Loucy (cell line): ENCODE results near the gene COX7A2.

Experiments used
- CTCF ChIP-seq: fragments of 200-600 bp; sonication (generic); conservative IDR thresholded peaks from 2 replicates; pipeline ENCODE4 v1.5.1; 2014; ENCODE audit warnings: mild to moderate bottlenecking, antibody characterized with exemption, low read length
- EZH2phosphoT487 ChIP-seq: fragments of 200-600 bp; IDR thresholded peaks from 2 replicates; pipeline ENCODE4 v1.6.1; 2018; ENCODE audit warnings: antibody characterized with exemption, mild to moderate bottlenecking, moderate library complexity, borderline replicate concordance

- TF ChIP-seq CTCF (no peak), EZH2phosphoT487 (no peak)
Observed at GRCh38 chr6:75261299-75261698, 17.7 kb upstream of the COX7A2 start.
